ENCODE data around the gene VENTX.
A peak's percentile ranks its signal among the peaks of the same experiment; 100 is the strongest.

VENTX gene

GRCh38 chr10:133237588-133238465 is at the start of gene VENTX:
Gene VENTX (plus strand): TSS chr10:133237855. CDS start chr10:133237915, 60 bp downstream.
- peak; percentile 26 for DNase-seq

- no peak for DNase-seq
Measured at GRCh38 chr10:133187906-133188681, 49.6 kb upstream of the VENTX start.

DNA sequence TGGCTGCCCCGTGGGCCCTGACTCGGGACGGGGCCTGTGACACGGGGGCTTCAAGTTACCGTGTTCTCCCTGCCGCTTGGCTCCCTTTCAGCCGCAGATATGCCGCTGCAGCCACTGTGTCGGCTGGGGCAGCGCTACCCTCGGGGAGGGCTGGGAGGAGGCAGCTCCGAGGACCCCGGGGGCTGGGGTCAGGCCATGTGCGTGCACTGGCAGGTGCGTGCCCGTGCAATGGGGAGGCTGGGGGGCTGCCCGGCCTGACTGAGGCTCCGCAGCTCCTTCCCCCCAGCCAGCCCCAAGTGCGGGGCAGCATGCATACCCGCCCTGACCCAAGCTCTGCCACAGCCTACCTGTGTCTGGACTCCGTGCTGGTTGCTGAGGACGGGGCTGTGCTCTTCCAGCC is 48.4 kb upstream of the VENTX start:
- no peak for DNase-seq

GRCh38 chr10:133189726-133190125 is 47.9 kb upstream of the VENTX start:
- DNase-seq = no peak

DNA sequence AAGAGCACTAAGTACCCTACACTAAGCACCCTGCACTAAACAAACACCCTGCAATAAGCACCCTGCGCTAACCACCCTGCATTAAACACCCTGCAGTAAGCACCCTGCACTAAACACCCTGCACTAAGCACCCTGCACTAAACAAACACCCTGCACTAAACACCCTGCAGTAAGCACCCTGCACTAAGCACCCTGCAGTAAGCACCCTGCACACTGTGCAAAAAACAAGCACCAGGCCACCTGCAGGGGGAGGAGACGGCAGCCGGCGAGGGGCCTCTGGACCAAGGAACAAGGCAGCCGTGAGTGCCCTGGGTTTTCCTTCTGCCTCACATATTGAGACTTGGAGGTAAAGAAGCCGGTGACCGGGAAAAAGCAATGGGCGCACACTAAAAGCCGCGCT is 47.4 kb upstream of the VENTX start:
- no peak for DNase-seq

DNA sequence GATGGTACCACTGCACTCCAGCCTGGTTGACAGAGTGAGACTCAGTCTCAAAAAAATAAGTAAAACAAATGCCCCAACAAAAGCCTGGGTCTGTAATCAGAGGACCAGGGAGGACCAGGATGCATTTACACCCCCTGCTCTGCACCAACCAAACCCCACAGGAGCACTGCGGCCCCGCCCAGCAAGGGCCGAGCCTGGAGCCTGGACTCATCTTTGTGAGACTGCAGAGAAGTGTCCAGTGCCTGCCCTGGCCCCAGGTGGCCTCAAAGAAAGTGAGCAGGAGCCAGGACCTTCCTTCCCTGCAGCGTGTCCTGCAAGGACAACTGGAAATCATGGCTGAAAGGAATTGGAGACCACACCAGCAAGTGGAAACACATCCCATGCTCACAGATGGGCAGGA is 46.0 kb upstream of the VENTX start:
- DNase-seq = no peak

- no peak for DNase-seq
Measured at GRCh38 chr10:133194151-133194550, 43.5 kb upstream of the VENTX start.

DNA sequence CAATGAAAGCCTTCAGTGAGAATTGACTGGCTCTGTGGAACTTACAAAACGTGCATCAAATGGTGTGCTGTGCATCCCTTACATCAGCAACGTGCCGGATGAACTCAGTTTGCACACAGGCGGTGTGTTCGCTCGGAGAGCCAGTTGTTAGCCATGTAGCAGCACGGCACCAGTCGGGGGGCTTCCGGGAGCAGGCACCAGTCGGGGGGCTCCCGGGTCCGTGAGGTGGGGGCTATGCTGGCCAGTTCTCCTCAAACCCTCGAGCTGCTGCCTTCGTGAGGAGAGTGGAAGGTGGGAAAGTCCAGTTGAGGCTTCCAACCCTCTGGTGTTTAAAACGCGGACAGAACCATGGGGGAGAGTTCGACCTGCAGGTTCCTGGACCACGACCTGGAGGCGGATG is 42.6 kb upstream of the VENTX start:
- DNase-seq = no peak

GRCh38 chr10:133195611-133196010 is 42.0 kb upstream of the VENTX start:
- no peak for DNase-seq

- no peak for DNase-seq
Measured at GRCh38 chr10:133196221-133196915, 41.3 kb upstream of the VENTX start.

DNA sequence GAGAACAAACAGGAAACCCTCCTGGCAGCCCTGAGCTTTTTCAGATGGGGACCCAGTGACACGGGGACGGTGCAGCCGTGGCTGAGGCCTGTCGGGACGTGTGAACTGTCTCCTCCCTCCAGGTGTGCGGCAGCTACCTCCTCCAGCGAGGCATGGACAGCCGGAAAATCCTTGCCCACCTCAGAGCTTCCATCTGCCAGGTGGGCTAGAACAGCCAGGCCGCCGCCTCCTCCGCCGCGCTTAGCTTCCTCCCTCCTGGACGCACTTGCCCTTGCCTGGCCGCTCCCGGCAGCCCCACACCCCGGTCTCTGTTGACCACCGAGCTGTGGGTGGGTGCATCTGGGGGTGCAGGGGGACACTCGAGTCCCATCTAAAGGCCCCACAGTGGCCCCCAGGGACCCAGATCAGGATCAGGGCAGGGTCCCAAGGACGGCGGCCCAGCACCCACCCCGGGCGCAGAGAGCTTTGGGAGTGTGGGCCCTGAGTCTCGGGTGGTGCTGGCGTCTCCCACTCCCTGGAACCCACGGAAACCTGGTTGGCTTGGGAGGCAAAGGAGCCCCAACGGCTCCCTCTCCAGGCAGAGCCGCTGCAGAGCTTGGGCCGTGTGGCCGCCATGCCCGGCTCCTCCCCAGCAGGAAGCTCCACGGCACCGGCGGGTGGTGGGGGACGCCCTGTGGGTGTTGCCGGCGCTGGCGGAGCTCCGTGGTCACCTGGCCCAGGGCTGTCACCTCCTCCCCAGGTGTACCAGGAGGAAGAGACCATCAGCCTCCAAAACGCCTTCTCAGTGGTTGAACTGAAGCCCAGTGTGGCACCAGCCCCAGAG is 40.5 kb upstream of the VENTX start:
- DNase-seq = no peak

DNA sequence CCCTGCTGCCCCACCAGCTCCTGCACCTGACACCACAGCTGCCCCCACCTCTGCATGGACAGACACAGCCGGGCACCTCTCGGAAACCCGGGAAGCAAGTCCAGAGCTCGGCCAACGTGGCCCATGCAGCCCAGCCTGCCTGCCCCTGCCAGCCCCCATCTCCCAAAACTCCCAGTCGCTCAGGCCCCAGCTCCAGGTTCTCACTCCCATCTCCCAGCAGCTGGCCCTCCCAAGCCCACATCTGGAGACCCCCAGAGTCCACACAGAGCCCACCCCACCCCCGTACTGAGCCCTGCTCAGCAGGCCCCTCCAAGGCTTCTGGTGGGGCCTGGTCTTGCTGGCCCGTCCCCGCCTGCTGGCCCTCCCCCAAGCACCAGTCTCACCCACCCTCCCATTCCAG is 39.9 kb upstream of the VENTX start:
- DNase-seq = no peak

- no peak for DNase-seq
Measured at GRCh38 chr10:133198206-133198605, 39.4 kb upstream of the VENTX start.

DNA sequence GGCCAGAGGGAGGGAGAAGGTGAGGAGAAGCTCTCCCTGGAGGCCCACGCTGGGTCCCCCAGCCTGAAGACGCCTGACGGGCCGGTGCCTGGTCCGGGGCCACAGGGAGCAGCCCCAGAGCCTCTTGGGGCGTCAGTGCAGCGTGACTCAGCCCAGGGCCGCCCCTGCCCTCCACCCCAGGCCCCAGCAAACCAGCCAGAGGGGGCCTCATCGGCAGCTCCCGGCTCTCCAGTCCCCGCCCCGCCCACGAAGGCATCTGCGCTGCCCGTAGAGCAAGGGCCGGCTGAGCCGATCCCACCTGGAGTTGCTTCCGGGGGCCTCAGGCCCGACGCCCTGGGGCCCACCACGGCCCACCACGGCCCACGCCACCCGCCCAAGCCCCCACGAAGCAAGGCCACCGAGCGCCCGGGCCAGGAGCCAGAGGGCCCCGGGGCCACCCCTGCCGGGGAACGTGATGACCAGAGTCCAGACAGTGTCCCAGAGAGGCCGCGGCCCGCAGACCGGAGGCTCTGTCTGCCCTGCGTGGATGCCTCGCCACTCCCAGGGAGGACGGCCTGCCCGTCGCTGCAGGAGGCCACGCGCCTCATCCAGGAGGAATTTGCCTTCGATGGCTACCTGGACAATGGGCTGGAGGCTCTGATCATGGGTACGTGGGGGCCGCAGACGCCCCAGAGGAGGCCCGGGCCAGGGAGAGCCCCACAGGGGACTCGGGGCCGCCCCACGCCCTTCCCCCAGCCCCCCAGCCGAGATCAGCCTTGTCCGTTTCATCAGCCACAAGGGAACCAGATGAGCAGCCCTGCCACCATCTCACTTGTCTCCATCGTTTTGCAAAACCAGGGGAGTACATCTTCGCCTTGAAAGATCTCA is 38.8 kb upstream of the VENTX start:
- no peak for DNase-seq

- DNase-seq = no peak
Measured at GRCh38 chr10:133199488-133199885, 38.2 kb upstream of the VENTX start.

GRCh38 chr10:133199992-133200611 is 37.6 kb upstream of the VENTX start:
- no peak for DNase-seq

DNA sequence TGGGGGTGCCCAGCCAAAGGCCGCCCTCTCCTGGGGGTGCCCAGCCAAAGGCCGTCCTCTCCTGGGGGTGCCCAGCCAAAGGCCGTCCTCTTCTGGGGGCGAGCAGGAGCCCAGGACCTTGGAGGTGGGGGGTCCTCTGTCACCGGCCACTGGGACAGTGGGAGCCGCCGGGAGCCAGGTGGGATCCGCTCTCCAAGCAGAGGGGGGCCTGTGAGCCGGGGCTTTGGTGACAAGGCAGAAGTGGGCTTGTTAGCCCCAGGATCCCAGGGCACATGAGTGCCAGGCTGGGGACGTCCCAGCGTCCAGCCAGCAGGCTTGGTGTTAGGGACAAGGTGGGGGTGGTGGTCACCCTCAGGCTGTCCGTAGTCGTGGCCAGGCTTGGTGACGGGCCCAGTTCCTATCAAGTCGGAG is 37.0 kb upstream of the VENTX start:
- no peak for DNase-seq

DNA sequence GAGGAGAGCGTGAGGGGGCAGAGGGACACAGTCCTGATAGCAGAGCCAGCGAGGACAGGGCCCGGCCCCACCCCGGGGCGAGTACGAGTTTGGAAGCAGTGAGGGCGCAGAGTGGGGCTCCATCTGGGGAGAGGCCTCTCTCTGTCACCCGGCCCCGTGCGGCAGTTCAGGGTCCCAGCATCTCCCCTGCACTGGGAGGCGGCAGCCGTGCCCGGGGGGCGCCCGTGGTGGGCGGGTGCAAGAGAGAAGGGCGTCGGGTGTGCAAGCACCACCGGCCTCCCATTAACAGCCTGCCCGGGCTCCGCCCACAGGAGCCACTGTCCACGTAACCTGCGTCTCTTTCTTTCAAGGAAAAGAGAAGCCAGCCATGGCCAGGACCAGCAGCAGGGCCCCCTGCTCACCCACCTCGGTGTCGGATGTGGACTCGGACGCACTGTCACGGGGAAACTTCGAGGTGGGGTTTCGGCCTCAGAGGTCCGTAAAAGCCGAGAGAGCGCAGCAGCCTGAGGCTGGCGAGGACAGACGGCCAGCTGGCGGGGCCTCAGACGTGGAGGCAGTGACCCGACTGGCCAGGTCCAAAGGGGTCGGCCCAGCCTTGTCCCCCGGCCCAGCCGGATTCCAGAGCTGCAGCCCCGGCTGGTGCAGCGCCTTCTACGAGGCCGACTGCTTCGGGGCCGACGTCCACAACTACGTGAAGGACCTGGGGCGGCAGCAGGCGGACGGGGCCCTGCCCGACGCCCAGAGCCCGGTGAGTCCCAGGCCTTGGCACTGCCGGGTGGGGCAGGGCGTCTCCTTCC is 36.3 kb upstream of the VENTX start:
- DNase-seq = no peak

- DNase-seq = no peak
Measured at GRCh38 chr10:133201948-133202725, 35.5 kb upstream of the VENTX start.
